Spleen (tissue), 7 donors: Measurements from ENCODE around the gene SC5D.

Experiments
- POLR2A ChIP-seq, 3 donors: fragments of 450-650 bp; IDR thresholded peaks; one replicate each; pipeline ENCODE4 v1.5.1; 2017; ENCODE audit warnings: antibody characterized with exemption in 3 of 3, mild to moderate bottlenecking in 1 of 3
- TF ChIP-seq, protein P1 (sequence below), 11 experiments: fragments of 200-600 bp in 7 of 11; fragments of 450-650 bp in 4 of 11; sonication (generic) in 4 of 11; IDR thresholded peaks in 8 of 11; conservative IDR thresholded peaks in 3 of 11; 1 replicate in 7 of 11; 2 replicates in 4 of 11; pipeline versions ENCODE4 v1.4.0 to v1.8.0; 2016 to 2021; ENCODE audit warnings: antibody characterized with exemption in 11 of 11, inconsistent platforms in 4 of 11, mild to moderate bottlenecking in 1 of 11
- donor health status: DM: no; HTN: no; CAD: no; lungs with moderate emphysema.
- donor health status: DM: no; HTN: no; CAD: no.
- donor health status: DM: no; HTN: no; CAD: no.

DNA sequence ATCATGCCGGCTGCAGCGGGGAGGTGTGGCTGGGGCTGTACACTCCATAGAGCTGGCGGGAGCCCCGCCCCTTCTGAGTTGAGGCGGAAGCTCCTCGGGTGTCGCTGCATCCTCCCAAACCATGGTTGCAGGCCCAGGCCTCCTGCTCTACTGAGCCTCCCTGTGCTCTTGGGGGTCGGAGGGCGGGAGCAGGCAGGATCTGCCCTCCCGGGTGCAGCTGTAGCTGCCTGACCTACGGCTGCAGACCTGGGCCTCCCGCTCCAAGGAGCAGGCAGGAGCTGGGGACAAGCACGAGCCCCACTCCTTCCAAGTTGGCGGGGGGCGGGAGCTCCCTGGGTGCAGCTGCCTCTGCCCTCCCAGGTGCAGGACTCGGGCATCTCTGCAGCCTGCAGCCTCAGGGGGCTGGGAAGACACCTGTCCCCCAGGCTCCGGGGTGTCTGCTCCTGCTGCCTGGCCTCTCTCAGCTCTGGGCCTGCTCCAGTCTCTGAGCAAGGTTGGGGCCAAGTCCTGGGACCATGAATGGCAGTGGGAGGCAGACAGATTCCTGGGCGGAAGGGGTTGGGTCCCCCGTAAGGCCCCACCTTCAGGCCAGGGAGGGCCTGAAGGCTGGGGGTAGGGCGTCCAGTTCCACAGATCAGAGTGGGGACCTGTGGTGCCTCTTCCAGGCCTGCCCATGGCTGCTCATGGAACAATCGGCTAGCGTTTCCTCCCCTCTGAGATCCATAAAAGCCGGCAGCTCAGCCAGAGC is 46.4 kb upstream of the SC5D start:
- TF ChIP-seq POLR2A (IDR thresholded peaks at IDR 0.05): no peak
- TF ChIP-seq, protein P1, sequence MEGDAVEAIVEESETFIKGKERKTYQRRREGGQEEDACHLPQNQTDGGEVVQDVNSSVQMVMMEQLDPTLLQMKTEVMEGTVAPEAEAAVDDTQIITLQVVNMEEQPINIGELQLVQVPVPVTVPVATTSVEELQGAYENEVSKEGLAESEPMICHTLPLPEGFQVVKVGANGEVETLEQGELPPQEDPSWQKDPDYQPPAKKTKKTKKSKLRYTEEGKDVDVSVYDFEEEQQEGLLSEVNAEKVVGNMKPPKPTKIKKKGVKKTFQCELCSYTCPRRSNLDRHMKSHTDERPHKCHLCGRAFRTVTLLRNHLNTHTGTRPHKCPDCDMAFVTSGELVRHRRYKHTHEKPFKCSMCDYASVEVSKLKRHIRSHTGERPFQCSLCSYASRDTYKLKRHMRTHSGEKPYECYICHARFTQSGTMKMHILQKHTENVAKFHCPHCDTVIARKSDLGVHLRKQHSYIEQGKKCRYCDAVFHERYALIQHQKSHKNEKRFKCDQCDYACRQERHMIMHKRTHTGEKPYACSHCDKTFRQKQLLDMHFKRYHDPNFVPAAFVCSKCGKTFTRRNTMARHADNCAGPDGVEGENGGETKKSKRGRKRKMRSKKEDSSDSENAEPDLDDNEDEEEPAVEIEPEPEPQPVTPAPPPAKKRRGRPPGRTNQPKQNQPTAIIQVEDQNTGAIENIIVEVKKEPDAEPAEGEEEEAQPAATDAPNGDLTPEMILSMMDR (IDR thresholded peaks at IDR 0.05 in 8 of 11, conservative IDR thresholded peaks at IDR 0.05 in 3 of 11): no peak
